K562 (cell line): ENCODE data around the gene TXLNA. TPM values are rescaled to one million over a fixed set of nuclear protein-coding genes. Genes with fewer than 3 reads are reported as not detected.

ENCODE experiments used
- C11orf30 ChIP-seq: fragments of 450-650 bp; IDR thresholded peaks from 2 replicates; pipeline ENCODE4 v1.6.1; 2016; ENCODE audit warnings: low read depth, mild to moderate bottlenecking
- E2F6 ChIP-seq, 2 experiments: IDR thresholded peaks; 2 replicates each; pipeline ENCODE4 v1.6.1; 2011; ENCODE audit warnings: borderline replicate concordance in 1 of 2, control low read depth in 1 of 2, low read depth in 1 of 2, low read length in 1 of 2, mild to moderate bottlenecking in 1 of 2, mixed read lengths in 1 of 2, moderate library complexity in 1 of 2; ENCODE audit not compliant: insufficient read depth in 1 of 2, insufficient read length in 1 of 2, poor library complexity in 1 of 2, severe bottlenecking in 1 of 2; ENCODE audit errors: extremely low read depth in 1 of 2
- IFI16 ChIP-seq: fragments of 250-450 bp; sonication (Bioruptor Pico); IDR thresholded peaks from 2 replicates; pipeline ENCODE4 v2.1.2; 2022; ENCODE audit warnings: mild to moderate bottlenecking, inconsistent platforms
- SMARCA4 ChIP-seq: fragments of 450-650 bp; IDR thresholded peaks from 2 replicates; pipeline ENCODE4 v1.6.1; 2016
- ZFP1 ChIP-seq: fragments of 450-650 bp; formaldehyde crosslinking; IDR thresholded peaks from 2 replicates; pipeline ENCODE4 v1.4.0; 2020; ENCODE audit warnings: mild to moderate bottlenecking, mixed read lengths
- ZNF395 ChIP-seq: fragments of 200-800 bp; sonication (Bioruptor generic); IDR thresholded peaks from 2 replicates; pipeline ENCODE4 v1.6.1; 2017; ENCODE audit warnings: missing genetic modification characterization, missing compliant biosample characterization
- ZNF592 ChIP-seq: fragments of 450-650 bp; IDR thresholded peaks from 2 replicates; pipeline ENCODE4 v1.6.1; 2017; ENCODE audit warnings: antibody characterized with exemption, mild to moderate bottlenecking
- polyA plus RNA-seq, 8 experiments: library from polyadenylated mRNA; depleted of rRNA in 4 of 8; stranded (reverse) in 5 of 8; unstranded in 3 of 8; fragments of >200 nt; fragmentation: Nextera tagmentation in 2 of 8; fragmentation: Illumina TruSeq in 1 of 8; extraction: Ambion mirVana in 2 of 8; extraction: Trizol in 1 of 8; gene quantifications; 2 replicates each; pipeline versions ENCODE4 v1.2.1 to v1.2.3, GENCODE V29; 2011 to 2014; ENCODE audit warnings: inconsistent platforms in 1 of 8, missing spikeins in 1 of 8
- total RNA-seq, 7 experiments: library from RNA; depleted of rRNA in 6 of 7; stranded (reverse); fragments of >200 nt in 6 of 7; fragmentation: Illumina TruSeq in 2 of 7; extraction: Trizol in 2 of 7; gene quantifications; 2 replicates each; pipeline versions ENCODE4 v1.2.1 to v1.2.3, GENCODE V29; 2011 to 2021; ENCODE audit warnings: low replicate concordance in 1 of 7
- TF ChIP-seq, protein P1 (sequence below), 2 experiments: IDR thresholded peaks in 1 of 2; conservative IDR thresholded peaks in 1 of 2; 2 replicates each; pipeline ENCODE4 v1.6.1; 2016; ENCODE audit warnings: low read depth in 2 of 2, mild to moderate bottlenecking in 1 of 2, missing compliant biosample characterization in 1 of 2, missing genetic modification characterization in 1 of 2, moderate library complexity in 1 of 2
- TF ChIP-seq, protein P2 (sequence below): fragments of 450-650 bp; formaldehyde crosslinking; IDR thresholded peaks from 2 replicates; pipeline ENCODE4 v1.4.0; 2020; ENCODE audit warnings: mild to moderate bottlenecking, moderate library complexity

Gene TXLNA
- total and polyA plus RNA-seq, 9 of the 15 experiments (the other 6 are each of a cell fraction or from before 2014, with no cell fraction given), result 9.2 to 54.5 (median 39.3) TPM

DNA sequence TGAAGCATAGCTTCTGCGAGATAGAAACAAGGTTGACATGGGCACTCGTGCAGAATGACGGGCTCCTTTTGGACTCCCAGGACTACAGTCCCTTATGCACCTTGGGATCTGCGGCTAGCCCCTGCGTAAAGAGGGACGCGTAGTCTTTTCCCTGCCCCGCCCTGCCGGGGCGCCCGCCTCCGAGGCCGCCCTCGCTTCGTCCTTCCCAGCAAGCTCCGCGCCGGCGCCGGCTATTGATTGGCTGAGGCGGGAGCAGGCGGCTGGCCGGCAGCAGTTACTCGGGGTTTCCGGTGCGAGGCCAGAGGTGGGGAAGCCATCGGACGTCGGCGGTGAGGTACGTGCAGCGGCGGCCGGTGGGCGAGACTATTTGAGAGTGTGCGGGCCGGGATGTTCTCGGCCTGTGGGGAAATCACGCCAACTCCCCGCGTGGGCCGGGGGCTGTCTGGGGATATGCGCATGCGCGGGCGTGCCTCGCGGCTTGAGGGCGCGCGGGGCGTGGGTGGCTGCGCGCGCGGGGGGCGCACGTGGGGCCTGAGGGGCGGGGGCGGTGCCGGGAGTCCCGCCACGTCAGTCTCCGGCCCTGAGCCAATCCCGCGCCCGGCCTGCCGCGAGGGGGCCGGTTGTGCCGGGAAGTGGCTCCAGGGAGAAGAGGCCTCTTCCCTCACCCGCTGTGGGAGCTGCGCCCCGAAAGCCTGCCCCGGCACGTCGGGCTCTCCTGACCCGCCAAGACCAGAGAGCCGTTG, at the start of gene TXLNA (continued):
- peak; percentile 99 for TF ChIP-seq ZNF592
- peak; percentile 96 to 98 for TF ChIP-seq E2F6 (IDR thresholded peaks at IDR 0.05; ENCODE audit: borderline replicate concordance in 1 of 2, extremely low read depth in 1 of 2, insufficient read depth in 1 of 2, insufficient read length in 1 of 2, low read depth in 1 of 2, low read length in 1 of 2, poor library complexity in 1 of 2, severe bottlenecking in 1 of 2)
- TF ChIP-seq IFI16, result no peak
- TF ChIP-seq C11orf30, result peak; percentile 35; the same call in 1 of the 2 replicates
- TF ChIP-seq, protein P1, sequence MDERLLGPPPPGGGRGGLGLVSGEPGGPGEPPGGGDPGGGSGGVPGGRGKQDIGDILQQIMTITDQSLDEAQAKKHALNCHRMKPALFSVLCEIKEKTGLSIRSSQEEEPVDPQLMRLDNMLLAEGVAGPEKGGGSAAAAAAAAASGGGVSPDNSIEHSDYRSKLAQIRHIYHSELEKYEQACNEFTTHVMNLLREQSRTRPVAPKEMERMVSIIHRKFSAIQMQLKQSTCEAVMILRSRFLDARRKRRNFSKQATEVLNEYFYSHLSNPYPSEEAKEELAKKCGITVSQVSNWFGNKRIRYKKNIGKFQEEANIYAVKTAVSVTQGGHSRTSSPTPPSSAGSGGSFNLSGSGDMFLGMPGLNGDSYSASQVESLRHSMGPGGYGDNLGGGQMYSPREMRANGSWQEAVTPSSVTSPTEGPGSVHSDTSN (CRISPR knock-in tag; IDR thresholded peaks at IDR 0.05; ENCODE audit: low read depth), result no peak; the same call in 1 of the 2 replicates
- TF ChIP-seq, protein P1 (tag; conservative IDR thresholded peaks at IDR 0.05; ENCODE audit: low read depth), result no peak; the same call in 1 of the 2 replicates
- peak; percentile 98 for TF ChIP-seq ZNF395 (CRISPR knock-in tag)
- no peak for TF ChIP-seq ZFP1
- TF ChIP-seq SMARCA4, result no peak
- TF ChIP-seq, protein P2, sequence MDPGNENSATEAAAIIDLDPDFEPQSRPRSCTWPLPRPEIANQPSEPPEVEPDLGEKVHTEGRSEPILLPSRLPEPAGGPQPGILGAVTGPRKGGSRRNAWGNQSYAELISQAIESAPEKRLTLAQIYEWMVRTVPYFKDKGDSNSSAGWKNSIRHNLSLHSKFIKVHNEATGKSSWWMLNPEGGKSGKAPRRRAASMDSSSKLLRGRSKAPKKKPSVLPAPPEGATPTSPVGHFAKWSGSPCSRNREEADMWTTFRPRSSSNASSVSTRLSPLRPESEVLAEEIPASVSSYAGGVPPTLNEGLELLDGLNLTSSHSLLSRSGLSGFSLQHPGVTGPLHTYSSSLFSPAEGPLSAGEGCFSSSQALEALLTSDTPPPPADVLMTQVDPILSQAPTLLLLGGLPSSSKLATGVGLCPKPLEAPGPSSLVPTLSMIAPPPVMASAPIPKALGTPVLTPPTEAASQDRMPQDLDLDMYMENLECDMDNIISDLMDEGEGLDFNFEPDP (CRISPR knock-in tag), result no peak; the same call in 1 of the 2 replicates
